Dedifferentiated amniotic fluid mesenchymal stem cell (primary cell): ENCODE results near the gene CHST5.

Experiments used
- DNase-seq: peaks from one replicate; pipeline ENCODE4 v3.0.0-alpha.2; 2016; ENCODE audit errors: extremely low spot score

The CHST5 gene

GRCh38 chr16:75535901-75536300 is at the start of gene CHST5:
Gene CHST5, minus strand, starts transcription at chr16:75536108. Its CDS starts 5,724 bp downstream, at chr16:75530384.
- no peak for DNase-seq

- no peak for DNase-seq
These were observed 48.2 kb upstream of the CHST5 start for GRCh38 chr16:75584108-75584507.

DNA sequence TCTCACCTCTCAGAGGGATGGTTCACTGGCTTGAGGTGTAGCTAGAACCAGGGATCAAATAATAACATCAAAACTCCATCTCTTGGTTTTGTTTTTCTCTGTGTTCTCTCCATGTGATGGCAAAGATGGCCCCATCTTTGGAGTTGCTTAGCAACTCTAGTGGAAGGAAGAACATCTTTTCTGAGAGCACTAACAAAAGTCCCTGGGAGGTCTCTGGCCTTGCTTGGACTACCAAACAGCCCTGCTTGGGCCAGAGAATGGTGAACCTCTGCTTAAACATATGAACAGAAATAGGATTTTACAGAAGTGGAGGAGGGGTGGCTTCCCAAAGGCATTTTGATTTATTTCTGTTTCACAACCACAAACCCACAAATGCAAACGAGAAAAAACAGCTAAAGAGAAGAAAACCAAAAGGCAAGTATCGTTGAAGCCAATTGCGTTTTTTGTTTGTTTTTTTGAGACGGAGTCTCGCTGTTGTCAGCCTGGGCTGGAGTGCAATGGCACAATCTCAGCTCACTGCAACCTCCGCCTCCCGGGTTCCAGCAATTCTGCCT is 43.5 kb upstream of the CHST5 start:
- no peak for DNase-seq

DNA sequence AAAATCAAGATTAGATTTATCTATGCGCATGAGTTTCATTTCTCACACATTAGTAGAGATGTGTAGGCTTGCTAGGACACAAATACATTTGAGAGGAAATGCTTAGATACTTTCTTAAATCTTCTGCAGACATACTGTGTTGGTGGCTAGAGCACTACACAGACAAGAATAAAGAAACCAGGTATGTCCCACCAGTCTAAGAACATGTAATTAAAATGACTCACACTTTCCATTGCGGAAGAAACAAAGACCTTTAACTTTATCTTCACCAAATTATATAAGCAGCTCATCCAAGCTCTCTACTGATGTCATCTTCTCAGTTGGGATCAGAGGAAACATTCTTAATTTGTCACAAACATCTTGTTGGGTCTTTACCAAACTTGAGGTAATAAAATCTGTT is 42.8 kb upstream of the CHST5 start:
- DNase-seq = no peak

DNA sequence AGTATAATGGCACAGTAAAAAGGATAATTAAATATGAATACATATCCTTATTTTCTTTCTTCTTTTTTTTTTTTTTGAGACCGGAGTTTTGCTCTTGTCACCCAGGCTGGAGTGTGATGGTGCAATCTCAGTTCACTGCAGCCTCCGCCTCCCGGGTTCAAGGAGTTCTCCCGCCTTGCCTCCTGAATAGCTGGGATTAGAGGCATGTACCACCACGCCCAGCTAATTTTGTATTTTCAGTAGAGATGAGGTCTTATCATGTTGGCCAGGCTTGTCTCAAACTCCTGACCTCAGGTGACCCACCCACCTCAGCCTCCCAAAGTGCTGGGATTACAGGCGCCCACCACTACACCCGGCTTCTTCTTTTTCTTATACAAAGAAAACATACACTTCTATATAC is 42.3 kb upstream of the CHST5 start:
- no peak for DNase-seq

DNA sequence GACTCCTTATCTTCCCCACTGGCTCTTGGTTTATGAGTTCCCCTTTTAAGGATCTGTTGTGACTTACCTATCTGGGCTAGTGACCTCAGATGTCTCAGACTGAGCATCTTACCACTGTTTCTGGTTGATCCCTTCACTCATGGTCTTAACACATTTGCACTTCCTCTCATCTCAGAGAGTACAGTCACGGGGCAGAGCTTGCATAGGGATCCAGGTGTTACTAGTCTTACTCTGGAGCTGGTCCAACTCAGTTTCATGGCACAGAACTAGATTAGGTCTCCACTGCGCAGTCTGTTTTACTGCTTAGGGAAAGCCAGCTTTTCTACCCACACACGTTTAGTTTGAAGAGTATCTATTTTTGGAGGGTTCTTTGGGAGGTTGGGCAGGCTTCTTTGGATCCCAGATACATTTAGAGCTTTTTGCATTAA is 40.5 kb upstream of the CHST5 start:
- no peak for DNase-seq

- no peak for DNase-seq
These were observed 40.0 kb upstream of the CHST5 start for GRCh38 chr16:75575958-75576357.

- no peak for DNase-seq
These were observed 38.0 kb upstream of the CHST5 start for GRCh38 chr16:75573955-75574354.

GRCh38 chr16:75572864-75573542 is 37.1 kb upstream of the CHST5 start:
- no peak for DNase-seq

- no peak for DNase-seq
These were observed 34.6 kb upstream of the CHST5 start for GRCh38 chr16:75570396-75571065.

DNA sequence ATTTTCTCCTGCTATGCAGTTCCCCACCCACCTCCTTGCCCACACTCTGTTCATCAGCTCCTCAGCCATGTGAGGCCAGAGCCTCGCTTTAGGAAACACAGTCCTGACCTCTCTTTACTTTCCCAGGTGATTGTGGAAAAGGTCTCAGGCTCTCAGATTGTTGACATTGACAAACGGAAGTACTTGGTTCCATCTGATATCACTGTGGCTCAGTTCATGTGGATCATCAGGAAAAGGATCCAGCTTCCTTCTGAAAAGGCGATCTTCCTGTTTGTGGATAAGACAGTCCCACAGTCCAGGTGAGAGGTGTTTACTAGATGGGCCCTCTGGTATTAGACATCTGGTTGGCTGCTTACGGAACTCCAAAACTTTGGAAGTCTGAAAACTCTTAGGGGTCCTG is 32.0 kb upstream of the CHST5 start:
- DNase-seq = no peak

DNA sequence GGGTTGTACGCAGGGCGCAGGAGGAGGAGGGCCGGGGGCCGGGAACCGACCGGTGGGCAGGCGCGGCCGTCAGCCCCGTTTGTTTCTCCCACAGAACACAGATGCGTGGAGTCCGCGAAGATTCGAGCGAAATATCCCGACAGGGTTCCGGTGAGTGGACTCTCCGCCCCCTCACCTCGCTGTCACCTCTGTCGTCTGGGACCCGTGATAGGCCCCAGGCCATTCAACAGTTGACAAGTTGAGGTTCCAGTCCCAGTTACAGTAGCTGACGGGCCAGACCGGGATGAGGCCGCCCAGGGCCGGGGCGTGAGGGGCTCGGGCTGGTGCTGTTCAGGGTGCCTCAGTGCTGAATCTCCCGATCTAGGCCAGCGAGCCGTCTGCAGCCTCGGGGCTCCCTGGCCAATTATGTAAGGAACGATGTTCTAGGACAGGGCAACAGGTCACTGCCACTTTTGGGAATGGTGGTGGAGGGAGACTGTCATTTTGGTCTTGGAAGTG is 30.9 kb upstream of the CHST5 start:
- no peak for DNase-seq

DNA sequence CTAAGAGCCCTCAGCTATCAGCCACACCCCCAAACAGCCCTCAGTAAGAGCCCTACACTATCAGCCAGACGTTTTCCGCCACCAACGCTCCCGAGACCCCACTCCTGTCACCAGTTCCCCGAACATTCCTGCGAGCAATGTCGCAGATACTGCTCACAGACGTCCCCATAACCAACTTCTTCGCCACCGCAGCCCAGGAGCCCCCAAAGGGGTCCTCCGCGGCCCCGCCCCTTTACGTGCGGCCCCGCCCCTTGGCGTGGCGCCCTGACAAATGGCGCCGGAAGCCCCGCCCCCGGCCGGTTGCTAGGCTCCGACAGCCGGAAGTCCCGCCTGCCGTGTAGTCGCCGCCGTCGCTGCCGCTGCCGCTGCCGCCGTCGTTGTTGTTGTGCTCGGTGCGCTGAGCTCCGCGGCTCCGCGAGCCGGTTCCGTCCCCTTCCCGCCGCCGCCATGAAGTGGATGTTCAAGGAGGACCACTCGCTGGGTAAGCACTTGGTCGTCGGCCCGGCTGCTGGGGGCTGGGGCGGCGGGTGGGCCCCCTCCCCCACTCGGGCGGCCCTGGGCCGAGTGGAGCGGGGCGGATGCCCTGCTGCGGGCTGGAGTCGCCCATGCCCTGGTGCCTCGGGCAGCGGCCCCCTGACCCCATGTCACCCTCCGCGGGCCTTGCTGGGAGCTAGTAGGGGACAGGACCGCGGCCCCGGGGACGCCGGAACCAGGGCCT is 30.3 kb upstream of the CHST5 start, which contains the start of gene GABARAPL2:
GABARAPL2 (plus strand) TSS at position 340 of the 718 bp plus-strand sequence; CDS start at position 448, 108 bp downstream.
- DNase-seq = peak; percentile 62

DNA sequence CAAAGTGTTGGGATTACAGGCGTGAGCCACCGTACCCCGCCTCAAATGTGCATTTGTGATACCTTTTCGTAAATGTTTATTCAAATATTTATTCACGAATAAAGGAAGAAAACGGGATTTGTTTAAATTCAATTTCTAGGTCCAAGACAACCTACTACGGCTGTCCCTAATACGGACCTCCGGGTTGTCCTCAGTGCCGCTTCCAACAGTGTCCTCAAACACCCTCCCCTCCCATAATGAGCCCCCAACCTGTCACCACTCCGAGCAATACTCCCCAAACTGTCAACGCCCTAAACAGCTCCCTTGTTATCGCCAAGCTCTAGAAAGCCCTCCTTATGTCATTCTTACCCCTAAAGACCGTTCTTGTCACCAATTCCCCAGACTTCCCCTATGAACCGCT is 29.7 kb upstream of the CHST5 start:
- no peak for DNase-seq

- DNase-seq = peak; percentile 79
These were observed 23.9 kb upstream of the CHST5 start for GRCh38 chr16:75559564-75560372.

DNA sequence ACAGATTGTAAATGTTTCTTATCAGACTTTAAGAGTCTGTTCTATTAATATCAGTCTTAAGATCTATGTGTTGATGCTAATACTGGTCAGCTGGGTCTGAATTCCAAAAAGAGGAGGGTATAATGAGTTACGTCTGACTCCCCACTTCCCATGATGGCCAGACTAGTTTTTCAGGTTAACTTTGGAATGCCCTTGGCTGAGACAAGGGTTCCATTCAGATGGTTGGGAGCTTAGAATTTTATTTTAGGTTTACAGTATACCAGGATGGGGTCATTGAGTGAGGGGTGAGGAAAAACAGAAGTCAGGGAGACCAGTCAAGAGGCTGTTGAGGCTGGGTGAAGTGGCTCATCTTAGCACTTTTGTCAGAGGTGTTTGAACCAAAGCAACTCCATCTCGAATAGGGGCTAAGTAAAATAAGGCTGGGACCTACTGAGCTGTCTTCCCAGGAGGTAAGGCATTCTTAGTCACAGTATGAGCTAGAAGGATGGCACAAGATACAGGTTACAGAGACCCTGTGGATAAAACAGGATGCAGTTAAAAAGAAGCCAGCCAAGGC is 23.0 kb upstream of the CHST5 start:
- no peak for DNase-seq

DNA sequence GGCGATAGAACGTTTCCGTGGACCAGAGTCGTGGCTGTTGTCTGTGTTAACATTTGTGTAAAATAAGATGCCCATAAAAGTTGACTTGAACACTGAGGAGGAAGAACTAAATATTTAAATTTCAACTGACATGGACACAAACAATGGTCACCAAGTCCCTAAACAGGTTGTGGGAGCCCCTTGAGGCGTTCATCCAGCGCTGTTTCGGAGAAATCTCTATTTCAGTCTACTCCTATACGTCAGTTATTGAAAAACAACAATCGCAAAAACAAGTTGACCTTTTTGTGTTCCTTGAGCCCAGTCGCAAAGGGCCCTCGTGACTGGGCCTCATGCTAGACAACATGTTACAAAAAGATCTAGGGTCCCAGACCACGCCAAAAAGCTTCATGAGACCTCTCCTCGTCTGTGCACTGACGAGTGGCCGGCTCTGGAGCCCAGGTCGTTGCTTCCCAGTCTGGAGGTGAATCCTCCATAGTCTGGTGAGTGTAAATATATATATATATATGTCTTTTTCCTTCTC is 20.6 kb upstream of the CHST5 start:
- no peak for DNase-seq

DNA sequence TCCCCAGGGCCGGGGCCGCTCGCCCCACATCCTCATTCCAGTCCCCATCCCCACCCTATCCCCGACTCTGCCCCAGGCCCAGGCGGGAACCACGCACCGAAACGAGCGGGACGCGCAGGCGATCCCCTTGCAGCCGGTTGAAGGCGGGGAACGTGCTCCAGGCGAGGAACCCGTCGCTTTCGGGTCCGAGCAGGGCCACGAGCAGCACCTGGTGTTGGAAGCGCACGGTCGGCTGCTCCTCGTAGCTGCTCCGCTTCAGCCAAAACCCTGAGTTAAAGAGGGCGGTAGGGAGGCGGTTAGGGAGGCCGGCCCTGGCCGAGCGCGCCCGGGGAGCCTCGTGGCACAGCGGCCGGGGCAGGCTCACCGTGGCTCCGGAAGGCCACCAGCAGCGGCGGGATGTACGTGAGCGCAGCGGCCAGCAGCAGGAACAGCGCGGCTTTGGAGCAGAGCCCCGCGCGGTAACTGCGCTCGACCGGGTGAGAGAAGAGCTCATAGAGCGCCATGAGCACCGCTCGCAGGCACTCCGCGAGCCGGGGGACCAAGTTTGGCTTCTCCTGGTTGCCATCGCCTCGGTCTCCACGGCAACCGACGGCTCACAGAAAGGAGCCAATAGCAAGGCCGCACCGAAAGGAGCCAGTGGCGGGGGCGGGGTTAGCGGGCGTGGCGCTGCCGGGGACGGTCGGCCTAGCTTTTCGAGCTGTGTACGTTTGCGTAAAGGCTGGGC is 20.0 kb upstream of the CHST5 start, which contains the start of gene TMEM231:
TMEM231 (minus strand) TSS at position 546 of the 724 bp plus-strand sequence; CDS start at position 503, 43 bp downstream.
- DNase-seq = peak; percentile 92

GRCh38 chr16:75555213-75555706 is 19.4 kb upstream of the CHST5 start:
- DNase-seq = peak; percentile 88

GRCh38 chr16:75552951-75553350 is 17.0 kb upstream of the CHST5 start:
- DNase-seq = no peak
